GM12891 (cell line): ENCODE measurements around the gene SEC22C.

Experiments
- POLR2A ChIP-seq: IDR thresholded peaks from 2 replicates; pipeline ENCODE4 v1.6.1; 2011; ENCODE audit warnings: low read depth, low read length, control low read depth
- POLR2AphosphoS5 ChIP-seq: IDR thresholded peaks from 2 replicates; pipeline ENCODE4 v1.6.1; 2011; ENCODE audit warnings: low read depth, low read length, control low read depth
- SPI1 ChIP-seq: IDR thresholded peaks from 2 replicates; pipeline ENCODE4 v1.6.1; 2011; ENCODE audit warnings: low read depth, low read length, control low read depth
- TAF1 ChIP-seq: IDR thresholded peaks from 2 replicates; pipeline ENCODE4 v1.6.1; 2011; ENCODE audit warnings: low read depth, low read length, control low read depth

- TF ChIP-seq POLR2A: no peak
- no peak for TF ChIP-seq POLR2AphosphoS5
- TF ChIP-seq TAF1: no peak
- TF ChIP-seq SPI1: no peak
Measured at GRCh38 chr3:42502429-42503250, 79.1 kb downstream of the SEC22C start, which contains the start of gene VIPR1.
